ENCODE measurements around the gene ABCF3. TPM values are rescaled to one million over a fixed set of nuclear protein-coding genes. Genes with fewer than 3 reads are reported as not detected.

The ABCF3 gene
- total and polyA plus RNA-seq, 2 of the 13 experiments (the other 11 are each of a cell fraction or from before 2014, with no cell fraction given) = 38.8 to 46.5 TPM

DNA sequence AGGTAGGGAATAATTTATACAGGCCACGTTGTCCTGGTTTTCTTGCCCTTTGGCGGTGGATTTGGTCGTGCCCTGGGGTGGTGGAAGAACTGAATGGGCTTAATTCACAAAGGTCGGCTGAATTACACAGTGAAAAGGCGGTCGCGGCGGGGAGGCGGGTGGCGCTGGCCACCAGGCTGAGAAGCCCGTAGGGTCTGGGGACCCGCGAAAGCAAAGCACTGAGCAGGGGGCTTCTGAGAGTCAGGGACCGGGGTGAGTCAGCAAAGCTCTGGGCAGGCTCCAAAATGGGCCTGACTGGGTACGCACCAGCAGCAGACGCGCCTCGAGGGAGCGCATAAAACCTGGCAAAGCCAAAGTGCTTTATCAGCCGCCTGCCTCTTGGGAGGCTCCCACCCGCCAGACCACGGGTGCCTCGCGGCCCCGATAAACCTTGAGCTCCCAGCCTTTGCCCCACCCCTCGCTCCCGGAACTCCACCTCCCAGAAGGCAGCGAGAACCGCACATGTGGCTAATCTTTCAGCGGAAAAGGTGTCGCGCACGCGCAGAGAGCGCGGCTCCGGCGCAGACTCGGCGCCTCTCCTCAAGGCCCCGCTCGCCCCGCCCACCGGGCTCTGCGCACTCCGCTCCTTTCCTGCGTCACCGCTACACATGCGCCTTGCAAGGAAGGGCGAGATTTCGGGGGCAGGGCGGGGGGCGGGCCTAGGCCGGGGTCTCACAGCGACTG, 377 bp upstream of the ABCF3 start (continued):
- TF ChIP-seq ZFP36 (IDR thresholded peaks at IDR 0.05; ENCODE audit: borderline replicate concordance, low read depth, low read length, partially characterized antibody) = no peak
- TF ChIP-seq ZNF12 (CRISPR knock-in tag; IDR thresholded peaks at IDR 0.05) = no peak
- TF ChIP-seq NFYC (CRISPR knock-in tag; IDR thresholded peaks at IDR 0.05) = peak; percentile 35; the same call in 1 of the 2 replicates
- no peak for TF ChIP-seq ZBTB1 (CRISPR knock-in tag; IDR thresholded peaks at IDR 0.05; ENCODE audit: borderline replicate concordance)
- 0 out of 2 replicates have a peak, but pooled peaks have one; percentile 0 for TF ChIP-seq SIN3B (IDR thresholded peaks at IDR 0.05; ENCODE audit: low read length)
- TF ChIP-seq CEBPB (IDR thresholded peaks at IDR 0.05; ENCODE audit: borderline replicate concordance, low read depth, low read length) = no peak
- TF ChIP-seq ZNF331 (CRISPR knock-in tag; IDR thresholded peaks at IDR 0.05) = peak; percentile 76
- peak; percentile 82; the same call in 1 of the 2 replicates for TF ChIP-seq ZMAT3 (CRISPR knock-in tag; conservative IDR thresholded peaks at IDR 0.05)
- TF ChIP-seq MBD4 (IDR thresholded peaks at IDR 0.05; ENCODE audit: borderline replicate concordance, low read length) = no peak
- TF ChIP-seq HDAC1 (CRISPR knock-in tag; IDR thresholded peaks at IDR 0.05) = peak; percentile 8; the same call in 1 of the 2 replicates
- TF ChIP-seq CBFB (CRISPR knock-in tag; IDR thresholded peaks at IDR 0.05) = 0 out of 2 replicates have a peak, but pooled peaks have one; percentile 12
- TF ChIP-seq ZNF430 (CRISPR knock-in tag; IDR thresholded peaks at IDR 0.05) = peak; percentile 91
- peak; percentile 52; the same call in 1 of the 2 replicates for TF ChIP-seq ETV5 (CRISPR knock-in tag; IDR thresholded peaks at IDR 0.05; ENCODE audit: borderline replicate concordance)
- no peak for TF ChIP-seq MEIS1 (CRISPR knock-in tag; IDR thresholded peaks at IDR 0.05; ENCODE audit: borderline replicate concordance)
- 0 out of 2 replicates have a peak, but pooled peaks have one; percentile 34 for TF ChIP-seq KLF11 (CRISPR knock-in tag; IDR thresholded peaks at IDR 0.05)
- TF ChIP-seq ZSCAN30 (CRISPR knock-in tag; IDR thresholded peaks at IDR 0.05) = no peak
- TF ChIP-seq, protein P1, sequence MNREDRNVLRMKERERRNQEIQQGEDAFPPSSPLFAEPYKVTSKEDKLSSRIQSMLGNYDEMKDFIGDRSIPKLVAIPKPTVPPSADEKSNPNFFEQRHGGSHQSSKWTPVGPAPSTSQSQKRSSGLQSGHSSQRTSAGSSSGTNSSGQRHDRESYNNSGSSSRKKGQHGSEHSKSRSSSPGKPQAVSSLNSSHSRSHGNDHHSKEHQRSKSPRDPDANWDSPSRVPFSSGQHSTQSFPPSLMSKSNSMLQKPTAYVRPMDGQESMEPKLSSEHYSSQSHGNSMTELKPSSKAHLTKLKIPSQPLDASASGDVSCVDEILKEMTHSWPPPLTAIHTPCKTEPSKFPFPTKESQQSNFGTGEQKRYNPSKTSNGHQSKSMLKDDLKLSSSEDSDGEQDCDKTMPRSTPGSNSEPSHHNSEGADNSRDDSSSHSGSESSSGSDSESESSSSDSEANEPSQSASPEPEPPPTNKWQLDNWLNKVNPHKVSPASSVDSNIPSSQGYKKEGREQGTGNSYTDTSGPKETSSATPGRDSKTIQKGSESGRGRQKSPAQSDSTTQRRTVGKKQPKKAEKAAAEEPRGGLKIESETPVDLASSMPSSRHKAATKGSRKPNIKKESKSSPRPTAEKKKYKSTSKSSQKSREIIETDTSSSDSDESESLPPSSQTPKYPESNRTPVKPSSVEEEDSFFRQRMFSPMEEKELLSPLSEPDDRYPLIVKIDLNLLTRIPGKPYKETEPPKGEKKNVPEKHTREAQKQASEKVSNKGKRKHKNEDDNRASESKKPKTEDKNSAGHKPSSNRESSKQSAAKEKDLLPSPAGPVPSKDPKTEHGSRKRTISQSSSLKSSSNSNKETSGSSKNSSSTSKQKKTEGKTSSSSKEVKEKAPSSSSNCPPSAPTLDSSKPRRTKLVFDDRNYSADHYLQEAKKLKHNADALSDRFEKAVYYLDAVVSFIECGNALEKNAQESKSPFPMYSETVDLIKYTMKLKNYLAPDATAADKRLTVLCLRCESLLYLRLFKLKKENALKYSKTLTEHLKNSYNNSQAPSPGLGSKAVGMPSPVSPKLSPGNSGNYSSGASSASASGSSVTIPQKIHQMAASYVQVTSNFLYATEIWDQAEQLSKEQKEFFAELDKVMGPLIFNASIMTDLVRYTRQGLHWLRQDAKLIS (CRISPR knock-in tag; IDR thresholded peaks at IDR 0.05) = no peak
- 0 out of 2 replicates have a peak, but pooled peaks have one; percentile 32 for TF ChIP-seq GPN1 (CRISPR knock-in tag; IDR thresholded peaks at IDR 0.05; ENCODE audit: borderline replicate concordance)
- TF ChIP-seq ZNF234 (CRISPR knock-in tag; conservative IDR thresholded peaks at IDR 0.05) = 0 out of 2 replicates have a peak, but pooled peaks have one; percentile 46
- TF ChIP-seq THAP11 (CRISPR knock-in tag; IDR thresholded peaks at IDR 0.05) = peak; percentile 96
- no peak for TF ChIP-seq SETDB1 (CRISPR knock-in tag; IDR thresholded peaks at IDR 0.05; ENCODE audit: borderline replicate concordance)
- TF ChIP-seq TAF1 (CRISPR knock-in tag; IDR thresholded peaks at IDR 0.05) = peak; percentile 43; the same call in 1 of the 2 replicates
- 0 out of 2 replicates have a peak, but pooled peaks have one; percentile 19 for TF ChIP-seq ZNF235 (CRISPR knock-in tag; IDR thresholded peaks at IDR 0.05; ENCODE audit: borderline replicate concordance)
- TF ChIP-seq, protein P2, sequence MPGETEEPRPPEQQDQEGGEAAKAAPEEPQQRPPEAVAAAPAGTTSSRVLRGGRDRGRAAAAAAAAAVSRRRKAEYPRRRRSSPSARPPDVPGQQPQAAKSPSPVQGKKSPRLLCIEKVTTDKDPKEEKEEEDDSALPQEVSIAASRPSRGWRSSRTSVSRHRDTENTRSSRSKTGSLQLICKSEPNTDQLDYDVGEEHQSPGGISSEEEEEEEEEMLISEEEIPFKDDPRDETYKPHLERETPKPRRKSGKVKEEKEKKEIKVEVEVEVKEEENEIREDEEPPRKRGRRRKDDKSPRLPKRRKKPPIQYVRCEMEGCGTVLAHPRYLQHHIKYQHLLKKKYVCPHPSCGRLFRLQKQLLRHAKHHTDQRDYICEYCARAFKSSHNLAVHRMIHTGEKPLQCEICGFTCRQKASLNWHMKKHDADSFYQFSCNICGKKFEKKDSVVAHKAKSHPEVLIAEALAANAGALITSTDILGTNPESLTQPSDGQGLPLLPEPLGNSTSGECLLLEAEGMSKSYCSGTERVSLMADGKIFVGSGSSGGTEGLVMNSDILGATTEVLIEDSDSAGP (CRISPR knock-in tag; IDR thresholded peaks at IDR 0.05; ENCODE audit: borderline replicate concordance) = peak; percentile 81; the same call in 1 of the 2 replicates
- peak; percentile 29; the same call in 1 of the 2 replicates for TF ChIP-seq SALL2 (CRISPR knock-in tag; IDR thresholded peaks at IDR 0.05)

Measured in HepG2 (cell line).